ENCODE data around the gene CDK2AP2.

DNA sequence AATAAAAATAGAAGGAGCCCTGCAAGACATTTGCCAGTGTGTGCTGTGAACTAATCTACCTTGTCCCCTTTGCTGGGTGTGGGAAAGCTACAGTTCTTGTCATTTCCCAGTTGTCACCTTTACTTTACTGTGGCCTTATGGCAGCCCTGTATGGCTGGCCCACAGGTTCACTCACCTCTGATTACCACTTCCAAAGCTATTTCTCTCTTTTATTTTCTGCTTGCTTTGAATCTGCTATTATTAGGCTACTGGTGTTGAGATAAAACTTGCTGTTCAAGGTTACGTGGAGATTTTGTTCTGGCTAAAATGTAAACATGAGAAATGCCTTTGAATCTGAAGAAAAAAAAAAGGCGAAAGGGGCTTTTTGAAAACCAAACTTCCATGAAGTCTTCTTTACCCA is 24.9 kb upstream of the CDK2AP2 start:
- no peak for TF ChIP-seq POLR2A (IDR thresholded peaks at IDR 0.05; ENCODE audit: low read depth, low read length)
- TF ChIP-seq, protein P1, sequence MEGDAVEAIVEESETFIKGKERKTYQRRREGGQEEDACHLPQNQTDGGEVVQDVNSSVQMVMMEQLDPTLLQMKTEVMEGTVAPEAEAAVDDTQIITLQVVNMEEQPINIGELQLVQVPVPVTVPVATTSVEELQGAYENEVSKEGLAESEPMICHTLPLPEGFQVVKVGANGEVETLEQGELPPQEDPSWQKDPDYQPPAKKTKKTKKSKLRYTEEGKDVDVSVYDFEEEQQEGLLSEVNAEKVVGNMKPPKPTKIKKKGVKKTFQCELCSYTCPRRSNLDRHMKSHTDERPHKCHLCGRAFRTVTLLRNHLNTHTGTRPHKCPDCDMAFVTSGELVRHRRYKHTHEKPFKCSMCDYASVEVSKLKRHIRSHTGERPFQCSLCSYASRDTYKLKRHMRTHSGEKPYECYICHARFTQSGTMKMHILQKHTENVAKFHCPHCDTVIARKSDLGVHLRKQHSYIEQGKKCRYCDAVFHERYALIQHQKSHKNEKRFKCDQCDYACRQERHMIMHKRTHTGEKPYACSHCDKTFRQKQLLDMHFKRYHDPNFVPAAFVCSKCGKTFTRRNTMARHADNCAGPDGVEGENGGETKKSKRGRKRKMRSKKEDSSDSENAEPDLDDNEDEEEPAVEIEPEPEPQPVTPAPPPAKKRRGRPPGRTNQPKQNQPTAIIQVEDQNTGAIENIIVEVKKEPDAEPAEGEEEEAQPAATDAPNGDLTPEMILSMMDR (IDR thresholded peaks at IDR 0.05; ENCODE audit: extremely low read depth in 1 of 2, insufficient read depth in 1 of 2, low read depth in 1 of 2, low read length in 2 of 2) = no peak
- no peak for TF ChIP-seq EZH2 (IDR thresholded peaks at IDR 0.05; ENCODE audit: borderline replicate concordance, low read depth, low read length, severe bottlenecking)
- no peak for TF ChIP-seq POLR2AphosphoS5 (IDR thresholded peaks at IDR 0.05; ENCODE audit: insufficient read depth, low read depth, low read length)

All from endothelial cell of umbilical vein (primary cell).